Measurements from ENCODE around the gene MACROD2.

MACROD2 gene

GRCh38 chr20:14178528-14178927 lies 183.2 kb downstream of the MACROD2 start:
- no peak for TF ChIP-seq CTCF (conservative IDR thresholded peaks at IDR 0.05; ENCODE audit: low read length)
- no peak overlapping the region for H3K4me3 ChIP-seq (ENCODE audit: low read length)

GRCh38 chr20:14178952-14179351 lies 183.6 kb downstream of the MACROD2 start:
- H3K4me3 ChIP-seq (ENCODE audit: low read length), result no peak overlapping the region
- TF ChIP-seq CTCF (conservative IDR thresholded peaks at IDR 0.05; ENCODE audit: low read length), result no peak
- no peak for DNase-seq (ENCODE audit: low read depth)

More at GRCh38 chr20:14178528-14178927, 183.2 kb downstream of the MACROD2 start:
- DNase-seq (ENCODE audit: low read depth), result no peak

- peak; percentile 63 for DNase-seq (ENCODE audit: low read depth)
- no peak overlapping the region for H3K4me3 ChIP-seq (ENCODE audit: low read length)
- peak; percentile 67 for TF ChIP-seq CTCF (conservative IDR thresholded peaks at IDR 0.05; ENCODE audit: low read length)
These were observed 194.6 kb downstream of the MACROD2 start for GRCh38 chr20:14189794-14190402.

- TF ChIP-seq CTCF (conservative IDR thresholded peaks at IDR 0.05; ENCODE audit: low read length), result no peak
- no peak overlapping the region for H3K4me3 ChIP-seq (ENCODE audit: low read length)
- no peak for DNase-seq (ENCODE audit: low read depth)
These were observed 196.2 kb downstream of the MACROD2 start for GRCh38 chr20:14191559-14191958.

GRCh38 chr20:14193443-14193842 lies 198.1 kb downstream of the MACROD2 start:
- no peak for TF ChIP-seq CTCF (conservative IDR thresholded peaks at IDR 0.05; ENCODE audit: low read length)
- no peak overlapping the region for H3K4me3 ChIP-seq (ENCODE audit: low read length)
- no peak for DNase-seq (ENCODE audit: low read depth)

GRCh38 chr20:14193885-14194284 lies 198.6 kb downstream of the MACROD2 start:
- TF ChIP-seq CTCF (conservative IDR thresholded peaks at IDR 0.05; ENCODE audit: low read length), result peak; percentile 17; the same call in 1 of the 2 replicates
- no peak for DNase-seq (ENCODE audit: low read depth)
- no peak overlapping the region for H3K4me3 ChIP-seq (ENCODE audit: low read length)

GRCh38 chr20:14197097-14197496 lies 201.8 kb downstream of the MACROD2 start:
- no peak for TF ChIP-seq CTCF (conservative IDR thresholded peaks at IDR 0.05; ENCODE audit: low read length)
- no peak overlapping the region for H3K4me3 ChIP-seq (ENCODE audit: low read length)
- peak; percentile 80 for DNase-seq (ENCODE audit: low read depth)
